ENCODE data around the gene RIPPLY3.

- TF ChIP-seq CTCF (IDR thresholded peaks at IDR 0.05) (no peak), EP300 (IDR thresholded peaks at IDR 0.05) (no peak)
These were observed 32.3 kb upstream of the RIPPLY3 start for GRCh38 chr21:36973986-36974850.

All from suprapubic skin (tissue), 3 donors.